Measurements from ENCODE around the gene DUSP21.
A peak's percentile ranks its signal among the peaks of the same experiment; 100 is the strongest.

The DUSP21 gene

GRCh38 chrX:44871931-44872820 lies 28.4 kb downstream of the DUSP21 start:
- no peak for TF ChIP-seq CTCF (IDR thresholded peaks at IDR 0.05; ENCODE audit: borderline replicate concordance, insufficient read depth, low read depth, low read length)
- H3K4me3 ChIP-seq (ENCODE audit: low read depth, low read length): peak overlapping the region; percentile 98

GRCh38 chrX:44872821-44873414 lies 29.1 kb downstream of the DUSP21 start, which contains the start of gene KDM6A:
TSS of gene KDM6A (plus strand) at chrX:44873188. CDS start at chrX:44873552, 364 bp downstream.
- peak within 1 kb of the TSS; percentile 98 for H3K4me3 ChIP-seq (ENCODE audit: low read depth, low read length)
- no peak for TF ChIP-seq CTCF (IDR thresholded peaks at IDR 0.05; ENCODE audit: borderline replicate concordance, insufficient read depth, low read depth, low read length)

GRCh38 chrX:44873415-44874276 lies 29.8 kb downstream of the DUSP21 start:
- H3K4me3 ChIP-seq (ENCODE audit: low read depth, low read length): peak overlapping the region; percentile 98
- 0 out of 2 replicates have a peak, but pooled peaks have one; percentile 1 for TF ChIP-seq CTCF (IDR thresholded peaks at IDR 0.05; ENCODE audit: borderline replicate concordance, insufficient read depth, low read depth, low read length)

GRCh38 chrX:44874420-44875184 lies 30.8 kb downstream of the DUSP21 start:
- H3K4me3 ChIP-seq (ENCODE audit: low read depth, low read length): peak overlapping the region; percentile 98
- no peak for TF ChIP-seq CTCF (IDR thresholded peaks at IDR 0.05; ENCODE audit: borderline replicate concordance, insufficient read depth, low read depth, low read length)

- peak overlapping the region; percentile 98 for H3K4me3 ChIP-seq (ENCODE audit: low read depth, low read length)
- no peak for TF ChIP-seq CTCF (IDR thresholded peaks at IDR 0.05; ENCODE audit: borderline replicate concordance, insufficient read depth, low read depth, low read length)
Measured at GRCh38 chrX:44875185-44875489, 31.3 kb downstream of the DUSP21 start.

GRCh38 chrX:44876086-44876485 lies 32.3 kb downstream of the DUSP21 start:
- no peak overlapping the region for H3K4me3 ChIP-seq (ENCODE audit: low read depth, low read length)
- no peak for TF ChIP-seq CTCF (IDR thresholded peaks at IDR 0.05; ENCODE audit: borderline replicate concordance, insufficient read depth, low read depth, low read length)

All from GM12875 (cell line).